ENCODE measurements around the gene RPUSD3. TPM values are rescaled to one million over a fixed set of nuclear protein-coding genes. Genes with fewer than 3 reads are reported as not detected.
A peak's percentile ranks its signal among the peaks of the same experiment; 100 is the strongest.

RPUSD3 gene
- total and polyA plus RNA-seq, 9 of the 15 experiments (the other 6 are each of a cell fraction or from before 2014, with no cell fraction given): 13.8 to 99.0 (median 59.3) TPM

- TF ChIP-seq MGA (IDR thresholded peaks at IDR 0.05) (no peak), SNRNP70 (optimal IDR thresholded peaks at IDR 0.05; ENCODE audit: low read depth, low read length) (no peak), YY1 (IDR thresholded peaks at IDR 0.05; ENCODE audit: borderline replicate concordance in 1 of 3, control insufficient read depth in 1 of 3, extremely low read depth in 1 of 3, insufficient read depth in 3 of 3, insufficient read length in 1 of 3, insufficient replicate concordance in 2 of 3, low read depth in 1 of 3, low read length in 2 of 3) (no peak), NKRF (IDR thresholded peaks at IDR 0.05; ENCODE audit: borderline replicate concordance) (no peak), ZNF740 (CRISPR knock-in tag; IDR thresholded peaks at IDR 0.05) (peak; percentile 12; the same call in 1 of the 2 replicates), ZNF740 (tag; IDR thresholded peaks at IDR 0.05) (no peak), ZNF449 (CRISPR knock-in tag; IDR thresholded peaks at IDR 0.05) (no peak), SMARCB1 (IDR thresholded peaks at IDR 0.05; ENCODE audit: insufficient read length, low read depth) (no peak)
Measured at GRCh38 chr3:9887480-9887879, 43.7 kb upstream of the RPUSD3 start (continued).

Data from K562 (cell line).